ENCODE measurements around the gene MZT2B.
"Not testable (repeated sequence)": the region's sequence is repeated elsewhere in the genome, so short reads cannot be mapped to it uniquely, and the experiment has no call there.

The MZT2B gene

GRCh38 chr2:130220505-130220904, 38.4 kb downstream of the MZT2B start:
- DNase-seq, result not testable (repeated sequence)

GRCh38 chr2:130222523-130222922, 40.5 kb downstream of the MZT2B start:
- DNase-seq, result not testable (repeated sequence)

GRCh38 chr2:130228005-130228404, 45.9 kb downstream of the MZT2B start:
- not testable (repeated sequence) for DNase-seq

- DNase-seq, result not testable (repeated sequence)
Observed at GRCh38 chr2:130228467-130229160, 46.6 kb downstream of the MZT2B start.

- DNase-seq, result not testable (repeated sequence)
Observed at GRCh38 chr2:130229161-130229510, 47.1 kb downstream of the MZT2B start.

GRCh38 chr2:130230376-130230775, 48.3 kb downstream of the MZT2B start:
- DNase-seq, result not testable (repeated sequence)

- DNase-seq, result not testable (repeated sequence)
Observed at GRCh38 chr2:130230907-130231306, 48.8 kb downstream of the MZT2B start.

- DNase-seq, result no peak
Observed at GRCh38 chr2:130231656-130232055, 49.6 kb downstream of the MZT2B start.

- DNase-seq, result not testable (repeated sequence)
Observed at GRCh38 chr2:130233066-130233465, 51.0 kb downstream of the MZT2B start.

- not testable (repeated sequence) for DNase-seq
Observed at GRCh38 chr2:130239581-130239980, 57.5 kb downstream of the MZT2B start.
